Immature natural killer cell (primary cell): ENCODE results near the gene ARHGDIA. TPM values are rescaled to one million over a fixed set of nuclear protein-coding genes. Genes with fewer than 3 reads are reported as not detected.

Experiments used
- DNase-seq, 3 donors: peaks; one replicate each; pipeline ENCODE4 v3.0.0; 2022; ENCODE audit warnings: mixed read lengths in 1 of 3
- H3K27ac Mint-ChIP-seq, 6 donors: one replicate each; pipeline ENCODE4 v1.8.0; 2020; ENCODE audit warnings: mixed read lengths in 6 of 6, mild to moderate bottlenecking in 5 of 6, inconsistent platforms in 4 of 6, moderate library complexity in 3 of 6
- H3K27me3 Mint-ChIP-seq, 3 donors: one replicate each; pipeline ENCODE4 v1.8.0; 2020 to 2021; ENCODE audit warnings: low read depth in 3 of 3, mild to moderate bottlenecking in 3 of 3, mixed read lengths in 3 of 3, moderate library complexity in 3 of 3, inconsistent platforms in 1 of 3
- H3K36me3 Mint-ChIP-seq, 3 donors: one replicate each; pipeline ENCODE4 v1.8.0; 2020; ENCODE audit warnings: mixed read lengths in 3 of 3, inconsistent platforms in 2 of 3, mild to moderate bottlenecking in 2 of 3
- H3K4me1 Mint-ChIP-seq, 2 donors: one replicate each; pipeline ENCODE4 v1.8.0; 2020; ENCODE audit warnings: inconsistent platforms in 2 of 2, mild to moderate bottlenecking in 2 of 2, mixed read lengths in 2 of 2, moderate library complexity in 1 of 2
- H3K4me3 Mint-ChIP-seq, 5 donors: one replicate each; pipeline ENCODE4 v1.8.0; 2020; ENCODE audit warnings: mild to moderate bottlenecking in 5 of 5, mixed read lengths in 5 of 5, inconsistent platforms in 3 of 5, moderate library complexity in 3 of 5
- H3K9me3 Mint-ChIP-seq, 6 donors: one replicate each; pipeline ENCODE4 v1.8.0; 2020; ENCODE audit warnings: mild to moderate bottlenecking in 6 of 6, mixed read lengths in 6 of 6, inconsistent platforms in 4 of 6, moderate library complexity in 3 of 6
- polyA plus RNA-seq, 3 donors: library from polyadenylated mRNA; unstranded; fragments of 300-500 nt; fragmentation: Illumina TruSeq; gene quantifications; one replicate each; pipeline ENCODE4 v1.2.3, GENCODE V29; 2021

Gene ARHGDIA
- polyA plus RNA-seq, 3 donors from 2014 or later: 100 to 245 (median 133) TPM

DNA sequence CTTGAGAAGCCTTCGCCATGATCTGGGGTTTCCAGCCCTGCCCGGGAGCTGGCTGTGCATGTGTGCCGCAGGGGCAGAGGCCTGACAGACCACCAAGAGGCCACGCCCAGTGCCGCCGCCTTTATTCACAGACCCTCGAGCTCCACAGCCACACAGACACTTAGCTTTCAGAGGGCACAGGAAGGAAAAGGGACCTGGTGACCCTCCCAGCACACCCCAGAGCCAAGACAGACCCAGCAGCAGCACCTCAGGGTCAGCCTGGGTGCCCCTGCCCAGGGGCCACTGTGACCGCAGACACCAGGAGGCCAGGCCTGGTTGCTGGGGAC is 48.9 kb downstream of the ARHGDIA start:
- Mint-ChIP-seq H3K36me3 (no peaks in the 10 kb centered on the region), H3K27me3 (peaks cover 0 to 3% (median 2%) of the 10 kb centered on the region in 3 donors), H3K27ac (no peak overlapping the region), H3K9me3 (no peaks in the 10 kb centered on the region), H3K4me3 (no peak overlapping the region), H3K4me1 (peaks cover 5 to 6% of the 10 kb centered on the region in 2 donors)
- DNase-seq: no peak

DNA sequence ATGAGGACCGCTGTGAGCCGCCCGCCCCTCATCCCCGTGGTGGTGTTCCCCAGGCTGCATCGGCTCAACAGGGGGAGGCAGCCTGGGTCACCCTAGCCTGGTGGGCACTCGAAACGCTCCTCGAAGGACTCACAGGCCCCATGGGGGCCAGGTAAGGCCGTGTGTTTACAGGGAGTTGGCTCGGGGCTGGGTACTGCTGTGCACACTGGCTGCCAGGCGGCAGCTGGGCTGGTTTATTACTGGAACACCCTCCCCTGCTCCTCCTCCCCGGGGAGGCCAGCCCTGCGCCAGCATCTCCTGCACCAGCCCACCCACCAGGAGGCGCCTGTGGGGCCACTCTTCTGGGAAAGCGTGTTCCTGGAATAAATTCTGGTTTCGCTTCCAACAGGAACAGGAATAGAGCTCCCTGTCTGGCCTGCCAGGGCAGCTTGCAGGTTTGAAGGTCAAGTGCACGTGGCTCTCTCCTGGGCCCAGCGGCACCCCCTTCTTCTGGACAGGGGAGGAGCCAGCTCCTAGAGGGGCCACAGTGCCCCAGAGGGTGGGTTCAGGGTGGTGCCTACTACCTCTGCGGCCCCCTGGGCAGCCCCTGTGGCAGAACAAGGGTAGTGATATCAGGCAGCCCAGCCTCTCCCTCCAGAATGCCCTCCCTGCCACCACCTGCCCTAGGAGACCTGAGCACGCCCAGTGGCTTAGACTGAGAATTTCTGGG is 49.4 kb downstream of the ARHGDIA start:
- peaks cover 0 to 3% (median 2%) of the 10 kb centered on the region in 3 donors for H3K27me3 Mint-ChIP-seq
- H3K36me3 Mint-ChIP-seq: no peaks in the 10 kb centered on the region
- no peaks in the 10 kb centered on the region for H3K9me3 Mint-ChIP-seq
- no peak for DNase-seq
- H3K27ac Mint-ChIP-seq: no peak overlapping the region
- peaks cover 5 to 6% of the 10 kb centered on the region in 2 donors for H3K4me1 Mint-ChIP-seq
- no peak overlapping the region for H3K4me3 Mint-ChIP-seq

DNA sequence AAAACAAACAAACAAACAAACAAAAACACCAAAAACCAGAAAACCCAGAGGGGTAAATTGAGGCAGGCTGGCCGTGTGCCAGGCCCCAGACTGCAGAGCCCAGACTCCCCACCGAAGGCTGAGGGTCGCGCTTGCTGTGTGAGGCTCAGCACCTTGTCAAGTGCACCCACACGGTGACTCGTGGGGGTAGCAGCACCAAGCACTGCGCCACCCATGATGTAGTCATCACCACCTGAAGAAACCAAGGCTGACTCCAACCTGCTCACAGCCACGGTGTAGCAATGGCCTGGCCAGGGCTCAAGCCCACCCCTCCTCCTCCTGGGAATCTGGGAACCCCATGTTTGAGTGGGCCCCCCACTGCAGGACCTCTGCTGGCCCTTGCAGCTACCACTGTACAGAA is 50.0 kb downstream of the ARHGDIA start:
- no peak for DNase-seq
- Mint-ChIP-seq H3K27me3 (peaks cover 0 to 3% (median 2%) of the 10 kb centered on the region in 3 donors), H3K9me3 (no peaks in the 10 kb centered on the region), H3K27ac (no peak overlapping the region), H3K36me3 (no peaks in the 10 kb centered on the region), H3K4me3 (no peak overlapping the region), H3K4me1 (peaks cover 3 to 4% of the 10 kb centered on the region in 2 donors)

DNA sequence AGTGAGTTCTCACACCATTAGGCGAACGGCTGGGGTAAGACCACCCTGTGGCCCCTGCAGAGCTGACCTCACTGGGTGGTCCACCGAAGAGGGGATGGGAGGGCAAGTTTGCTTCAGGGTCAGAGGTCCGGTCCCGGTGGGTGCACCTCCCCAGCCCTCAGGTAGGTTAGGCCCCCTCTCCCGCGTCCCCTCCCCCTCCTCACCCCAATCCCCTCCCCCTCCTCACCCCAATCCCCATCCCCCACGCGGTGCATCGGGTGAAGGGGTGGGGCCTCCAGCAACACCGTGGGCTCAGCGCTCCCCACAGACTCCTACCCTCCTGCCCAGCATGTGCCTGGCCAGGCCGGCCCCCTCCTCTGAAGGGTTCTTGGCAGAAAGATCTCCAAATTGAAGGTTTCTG is 51.4 kb downstream of the ARHGDIA start:
- Mint-ChIP-seq H3K9me3 (no peaks in the 10 kb centered on the region), H3K4me1 (no peaks in the 10 kb centered on the region), H3K4me3 (no peak overlapping the region), H3K36me3 (no peaks in the 10 kb centered on the region), H3K27ac (no peak overlapping the region), H3K27me3 (peaks cover 0 to 3% (median 2%) of the 10 kb centered on the region in 3 donors)
- DNase-seq: no peak

DNA sequence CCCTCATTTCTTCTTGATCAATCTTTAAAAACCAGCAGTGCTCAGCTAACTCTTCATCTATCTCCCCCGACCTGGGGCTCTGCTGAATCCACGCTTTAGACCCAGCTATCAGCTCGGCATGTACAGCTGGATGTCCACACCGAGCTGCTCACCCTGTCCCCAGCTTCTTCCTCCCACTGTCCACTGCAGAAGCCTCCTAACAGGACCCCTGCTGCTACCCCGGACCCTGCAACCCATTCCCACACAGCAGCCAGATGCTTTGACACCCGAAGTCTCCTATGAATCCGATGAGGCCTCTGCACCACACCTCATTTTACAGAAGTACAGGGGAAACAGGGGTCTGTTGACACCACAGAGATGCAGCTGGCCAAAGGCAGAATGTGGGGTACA is 53.4 kb downstream of the ARHGDIA start:
- no peaks in the 10 kb centered on the region for H3K4me1 Mint-ChIP-seq

More for the DNA sequence above, 53.4 kb downstream of the ARHGDIA start:
- Mint-ChIP-seq H3K36me3 (no peaks in the 10 kb centered on the region), H3K4me3 (no peak overlapping the region), H3K27ac (no peak overlapping the region), H3K9me3 (no peaks in the 10 kb centered on the region), H3K27me3 (peaks cover 0 to 3% (median 2%) of the 10 kb centered on the region in 3 donors)
- no peak for DNase-seq

Other genes with a start within 250 kb of the ARHGDIA start
- 10 to 100 TPM; 51.0 to 73.9 (median 60.3) TPM for gene NPLOC4, start 234.2 kb downstream of the ARHGDIA start, polyA plus RNA-seq
- under 1 TPM in 2 of 3 donors, not detected in 1; 0.48 to 0.63 TPM for gene TSPAN10, start 234.1 kb downstream of the ARHGDIA start, polyA plus RNA-seq
- 10 to 100 TPM; 75.1 to 98.8 (median 81.4) TPM for gene PDE6G, start 214.8 kb downstream of the ARHGDIA start, polyA plus RNA-seq
- gene OXLD1, start 204.7 kb downstream of the ARHGDIA start, polyA plus RNA-seq: 10 to 100 TPM; 66.4 to 97.9 (median 93.9) TPM
- 10 to 100 TPM in 1 of 3 donors, 1 to 10 TPM in 2; 1.8 to 21.7 (median 6.1) TPM for gene CCDC137, start 204.6 kb downstream of the ARHGDIA start, polyA plus RNA-seq
- 10 to 100 TPM; 31.1 to 75.2 (median 61.8) TPM for gene ARL16, start 187.5 kb downstream of the ARHGDIA start, polyA plus RNA-seq
- gene HGS, start 187.3 kb downstream of the ARHGDIA start, polyA plus RNA-seq: 10 to 100 TPM; 12.4 to 40.4 (median 17.3) TPM
- gene MRPL12, start 168.0 kb downstream of the ARHGDIA start, polyA plus RNA-seq: 10 to 100 TPM; 43.1 to 79.4 (median 58.7) TPM
- 1 to 10 TPM; 5.6 to 7.5 (median 5.9) TPM for gene SLC25A10, start 159.1 kb downstream of the ARHGDIA start, polyA plus RNA-seq
- gene GCGR, start 67.2 kb downstream of the ARHGDIA start, polyA plus RNA-seq: not detected
- 100 to 1,000 TPM; 112 to 178 (median 124) TPM for gene MCRIP1, start 38.0 kb downstream of the ARHGDIA start, polyA plus RNA-seq
- gene PPP1R27, start 36.3 kb downstream of the ARHGDIA start, polyA plus RNA-seq: not detected
- 100 to 1,000 TPM; 365 to 534 (median 475) TPM for gene P4HB, start 10.8 kb downstream of the ARHGDIA start, polyA plus RNA-seq
- gene ALYREF, start 20.2 kb upstream of the ARHGDIA start, polyA plus RNA-seq: 10 to 100 TPM; 36.2 to 63.3 (median 40.1) TPM
- 100 to 1,000 TPM; 339 to 578 (median 348) TPM for gene ANAPC11, start 20.4 kb upstream of the ARHGDIA start, polyA plus RNA-seq
- not detected for gene NPB, start 30.9 kb upstream of the ARHGDIA start, polyA plus RNA-seq
- gene PCYT2, start 40.1 kb upstream of the ARHGDIA start, polyA plus RNA-seq: 10 to 100 TPM; 44.7 to 59.6 (median 49.5) TPM
- 10 to 100 TPM; 27.2 to 54.7 (median 36.2) TPM for gene SIRT7, start 46.8 kb upstream of the ARHGDIA start, polyA plus RNA-seq
- gene MAFG, start 56.4 kb upstream of the ARHGDIA start, polyA plus RNA-seq: 1 to 10 TPM; 1.1 to 4.8 (median 1.3) TPM
- gene PYCR1, start 66.0 kb upstream of the ARHGDIA start, polyA plus RNA-seq: 1 to 10 TPM; 1.1 to 3.3 (median 1.9) TPM
- not detected for gene MYADML2, start 75.9 kb upstream of the ARHGDIA start, polyA plus RNA-seq
- gene NOTUM, start 89.8 kb upstream of the ARHGDIA start, polyA plus RNA-seq: not detected
- gene ASPSCR1, start 106.3 kb upstream of the ARHGDIA start, polyA plus RNA-seq: 10 to 100 TPM; 21.1 to 32.9 (median 31.3) TPM
- gene CENPX, start 151.5 kb upstream of the ARHGDIA start, polyA plus RNA-seq: 100 to 1,000 TPM in 2 of 3 donors, 10 to 100 TPM in 1; 70.0 to 104 (median 100) TPM
- 1 to 10 TPM; 4.7 to 9.9 (median 5.2) TPM for gene LRRC45, start 152.0 kb upstream of the ARHGDIA start, polyA plus RNA-seq
- not detected for gene RAC3, start 160.3 kb upstream of the ARHGDIA start, polyA plus RNA-seq
- 100 to 1,000 TPM; 144 to 242 (median 165) TPM for gene DCXR, start 166.4 kb upstream of the ARHGDIA start, polyA plus RNA-seq
- gene RFNG, start 180.5 kb upstream of the ARHGDIA start, polyA plus RNA-seq: 1 to 10 TPM; 2.2 to 3.7 (median 3.2) TPM
- 100 to 1,000 TPM; 174 to 212 (median 183) TPM for gene GPS1, start 180.6 kb upstream of the ARHGDIA start, polyA plus RNA-seq
- 10 to 100 TPM; 61.7 to 85.3 (median 82.5) TPM for gene DUS1L, start 194.5 kb upstream of the ARHGDIA start, polyA plus RNA-seq
- gene FASN, start 226.9 kb upstream of the ARHGDIA start, polyA plus RNA-seq: 1 to 10 TPM in 1 of 3 donors, under 1 TPM in 2; 0.10 to 2.7 (median 0.23) TPM